ENCODE measurements around the gene SPATA6L. TPM values are rescaled to one million over a fixed set of nuclear protein-coding genes. Genes with fewer than 3 reads are reported as not detected.

The SPATA6L gene
- total RNA-seq, 1 donor from 2014 or later, result not detected

GRCh38 chr9:4622016-4622415 is 44.3 kb downstream of the SPATA6L start:
- intact Hi-C loops (cut with DNase I), result no loop called here
- H3K4me1 ChIP-seq, result peaks cover 0 to 3% of the 10 kb centered on the region in 2 donors
- H3K9me3 ChIP-seq, result no peaks in the 10 kb centered on the region
- no peak for TF ChIP-seq CTCF (IDR thresholded peaks at IDR 0.05)
- no peak overlapping the region for H3K4me3 ChIP-seq
- no peaks in the 10 kb centered on the region for H3K27me3 ChIP-seq
- H3K27ac ChIP-seq, result no peak overlapping the region
- H3K36me3 ChIP-seq, result no peaks in the 10 kb centered on the region
- DNase-seq (ENCODE audit: low spot score in 2 of 2), result no peak

GRCh38 chr9:4620881-4621555 is 45.3 kb downstream of the SPATA6L start:
- H3K36me3 ChIP-seq, result no peaks in the 10 kb centered on the region
- intact Hi-C loops (cut with DNase I), result no loop called here
- H3K27ac ChIP-seq, result no peak overlapping the region
- TF ChIP-seq CTCF (IDR thresholded peaks at IDR 0.05), result no peak
- no peak overlapping the region for H3K4me3 ChIP-seq
- H3K4me1 ChIP-seq, result peaks cover 0 to 3% of the 10 kb centered on the region in 2 donors
- no peak for DNase-seq (ENCODE audit: low spot score in 2 of 2)
- no peaks in the 10 kb centered on the region for H3K9me3 ChIP-seq
- H3K27me3 ChIP-seq, result no peaks in the 10 kb centered on the region

- no peak for TF ChIP-seq CTCF (IDR thresholded peaks at IDR 0.05)
- DNase-seq (ENCODE audit: low spot score in 2 of 2), result no peak
- Histone ChIP-seq H3K27ac (no peak overlapping the region), H3K27me3 (no peaks in the 10 kb centered on the region), H3K4me1 (peaks cover 0 to 3% of the 10 kb centered on the region in 2 donors), H3K9me3 (no peaks in the 10 kb centered on the region), H3K36me3 (no peaks in the 10 kb centered on the region), H3K4me3 (no peak overlapping the region)
- intact Hi-C loops (cut with DNase I), result no loop called here
Measured at GRCh38 chr9:4620057-4620765, 46.1 kb downstream of the SPATA6L start.

- intact Hi-C loops (cut with DNase I), result no loop called here
- H3K36me3 ChIP-seq, result no peaks in the 10 kb centered on the region
Measured at GRCh38 chr9:4618700-4619099, 47.6 kb downstream of the SPATA6L start.

GRCh38 chr9:4617752-4618151 is 48.5 kb downstream of the SPATA6L start:
- no peaks in the 10 kb centered on the region for H3K36me3 ChIP-seq
- intact Hi-C loops (cut with DNase I), result no loop called here
- DNase-seq (ENCODE audit: low spot score in 2 of 2), result no peak

More at GRCh38 chr9:4618700-4619099, 47.6 kb downstream of the SPATA6L start:
- Histone ChIP-seq H3K4me3 (no peak overlapping the region), H3K27me3 (no peaks in the 10 kb centered on the region), H3K4me1 (peaks cover 0 to 3% of the 10 kb centered on the region in 2 donors), H3K9me3 (no peaks in the 10 kb centered on the region), H3K27ac (no peak overlapping the region)
- no peak for DNase-seq (ENCODE audit: low spot score in 2 of 2)
- no peak for TF ChIP-seq CTCF (IDR thresholded peaks at IDR 0.05)

More at GRCh38 chr9:4617752-4618151, 48.5 kb downstream of the SPATA6L start:
- Histone ChIP-seq H3K9me3 (no peaks in the 10 kb centered on the region), H3K27ac (no peak overlapping the region), H3K27me3 (no peaks in the 10 kb centered on the region), H3K4me3 (no peak overlapping the region), H3K4me1 (peaks cover 0 to 3% of the 10 kb centered on the region in 2 donors)
- TF ChIP-seq CTCF (IDR thresholded peaks at IDR 0.05), result no peak
